DOHH2 (cell line): ENCODE data around the gene ANXA5.

ENCODE experiments used
- H3F3A ChIP-seq: fragments of 200-600 bp; sonication (generic), shearing (Covaris generic); 2 replicates; pipeline ENCODE4 v1.6.0; 2016; ENCODE audit warnings: antibody characterized with exemption, mild to moderate bottlenecking; ENCODE audit not compliant: control insufficient read depth, insufficient read depth
- H3K27ac ChIP-seq: fragments of 200-600 bp; sonication (generic); 2 replicates; pipeline ENCODE4 v1.5.1; 2014; ENCODE audit warnings: low read depth, mild to moderate bottlenecking, low read length, moderate library complexity
- H3K27me3 ChIP-seq: fragments of 200-600 bp; sonication (generic); 2 replicates; pipeline ENCODE4 v1.6.1; 2014; ENCODE audit warnings: mild to moderate bottlenecking, low read length, mixed read lengths; ENCODE audit not compliant: control insufficient read depth
- H3K36me3 ChIP-seq: fragments of 200-600 bp; sonication (generic); 2 replicates; pipeline ENCODE4 v1.6.1; 2014; ENCODE audit warnings: mild to moderate bottlenecking, low read length, moderate library complexity, mixed read lengths; ENCODE audit not compliant: control insufficient read depth
- H3K4me1 ChIP-seq: fragments of 200-600 bp; sonication (generic); 2 replicates; pipeline ENCODE4 v1.6.1; 2014; ENCODE audit warnings: mild to moderate bottlenecking, low read length, mixed read lengths; ENCODE audit not compliant: control insufficient read depth
- H3K4me2 ChIP-seq: fragments of 200-600 bp; sonication (generic); 2 replicates; pipeline ENCODE4 v1.6.0; 2014; ENCODE audit warnings: mild to moderate bottlenecking, low read length, moderate library complexity
- H3K4me3 ChIP-seq: fragments of 200-600 bp; sonication (generic); 2 replicates; pipeline ENCODE4 v1.5.1; 2014; ENCODE audit warnings: mild to moderate bottlenecking, low read length, mixed read lengths
- H3K79me2 ChIP-seq: fragments of 200-600 bp; sonication (generic); 2 replicates; pipeline ENCODE4 v1.6.1; 2014; ENCODE audit warnings: mild to moderate bottlenecking, low read length, mixed read lengths; ENCODE audit not compliant: control insufficient read depth
- H3K9me2 ChIP-seq: fragments of 200-600 bp; sonication (generic); replicated peaks from 2 replicates; pipeline ENCODE4 v1.6.1; 2014; ENCODE audit warnings: mild to moderate bottlenecking, low read length, mixed read lengths; ENCODE audit not compliant: control insufficient read depth
- H3K9me3 ChIP-seq: fragments of 200-600 bp; sonication (generic); 2 replicates; pipeline ENCODE4 v1.6.1; 2014; ENCODE audit warnings: antibody characterized with exemption, low read length, mixed read lengths; ENCODE audit not compliant: control insufficient read depth, insufficient read depth
- H4K20me1 ChIP-seq: fragments of 200-600 bp; sonication (generic); 2 replicates; pipeline ENCODE4 v1.6.0; 2014; ENCODE audit warnings: low read depth, mild to moderate bottlenecking, antibody characterized with exemption, low read length, moderate library complexity; ENCODE audit not compliant: control insufficient read depth, insufficient read depth
- CTCF ChIP-seq: fragments of 200-600 bp; sonication (generic); IDR thresholded peaks from one replicate; pipeline ENCODE4 v1.5.1; 2014; ENCODE audit warnings: antibody characterized with exemption, mild to moderate bottlenecking, low read depth, low read length; ENCODE audit not compliant: poor library complexity, severe bottlenecking
- EZH2phosphoT487 ChIP-seq: fragments of 200-600 bp; sonication (generic); IDR thresholded peaks from 2 replicates; pipeline ENCODE4 v1.6.1; 2017; ENCODE audit warnings: borderline replicate concordance, mild to moderate bottlenecking, antibody characterized with exemption, low read length, moderate library complexity, mixed read lengths

ANXA5 gene

GRCh38 chr4:121701263-121701662, 4.5 kb upstream of the ANXA5 start:
- H3K27ac ChIP-seq, result no peak overlapping the region
- H3K4me2 ChIP-seq, result no peak overlapping the region
- no peaks in the 10 kb centered on the region for H3K9me3 ChIP-seq
- H3K4me1 ChIP-seq, result peaks cover 10% of the 10 kb centered on the region
- TF ChIP-seq EZH2phosphoT487, result no peak
- no peak for TF ChIP-seq CTCF
- no peaks in the 10 kb centered on the region for H3K9me2 ChIP-seq
- no peaks in the 10 kb centered on the region for H3K79me2 ChIP-seq
- no peaks in the 10 kb centered on the region for H3F3A ChIP-seq
- no peaks in the 10 kb centered on the region for H4K20me1 ChIP-seq
- peaks cover 20% of the 10 kb centered on the region for H3K27me3 ChIP-seq
- no peaks in the 10 kb centered on the region for H3K36me3 ChIP-seq
- H3K4me3 ChIP-seq, result no peak overlapping the region

GRCh38 chr4:121698236-121698671, 1.5 kb upstream of the ANXA5 start:
- Histone ChIP-seq H3K36me3 (no peaks in the 10 kb centered on the region), H3K9me2 (no peaks in the 10 kb centered on the region), H3K27ac (no peak overlapping the region), H4K20me1 (no peaks in the 10 kb centered on the region), H3K4me2 (peak overlapping the region; percentile 86), H3F3A (no peaks in the 10 kb centered on the region; the same call in 1 of the 2 replicates), H3K79me2 (0 out of 2 replicates have a peak, but pooled peaks cover 5% of the 10 kb centered on the region), H3K27me3 (peaks cover 18% of the 10 kb centered on the region), H3K9me3 (no peaks in the 10 kb centered on the region), H3K4me3 (no peak overlapping the region), H3K4me1 (peaks cover 18% of the 10 kb centered on the region)
- no peak for TF ChIP-seq EZH2phosphoT487

- peaks cover 18% of the 10 kb centered on the region for H3K27me3 ChIP-seq
- no peaks in the 10 kb centered on the region for H3K9me2 ChIP-seq
- no peak for TF ChIP-seq CTCF
- no peak for TF ChIP-seq EZH2phosphoT487
- H4K20me1 ChIP-seq, result no peaks in the 10 kb centered on the region
- no peaks in the 10 kb centered on the region for H3K9me3 ChIP-seq
- peak overlapping the region; percentile 86 for H3K4me2 ChIP-seq
- H3K79me2 ChIP-seq, result 0 out of 2 replicates have a peak, but pooled peaks cover 5% of the 10 kb centered on the region
- no peaks in the 10 kb centered on the region; the same call in 1 of the 2 replicates for H3F3A ChIP-seq
- H3K4me1 ChIP-seq, result peaks cover 18% of the 10 kb centered on the region
- H3K27ac ChIP-seq, result no peak overlapping the region
- peak overlapping the region; percentile 71 for H3K4me3 ChIP-seq
- no peaks in the 10 kb centered on the region for H3K36me3 ChIP-seq
Measured at GRCh38 chr4:121697564-121697963, 784 bp upstream of the ANXA5 start.

GRCh38 chr4:121696170-121696580, 605 bp downstream of the ANXA5 start:
- H3K9me2 ChIP-seq, result no peaks in the 10 kb centered on the region
- H3F3A ChIP-seq, result no peaks in the 10 kb centered on the region; the same call in 1 of the 2 replicates
- H3K27ac ChIP-seq, result 0 out of 2 replicates have a peak overlapping the region, but pooled peaks have one; percentile 2
- peak overlapping the region; percentile 71 for H3K4me3 ChIP-seq
- H3K36me3 ChIP-seq, result no peaks in the 10 kb centered on the region
- H3K9me3 ChIP-seq, result no peaks in the 10 kb centered on the region
- H3K4me2 ChIP-seq, result peak overlapping the region; percentile 86
- peaks cover 18% of the 10 kb centered on the region for H3K27me3 ChIP-seq
- TF ChIP-seq CTCF, result no peak
- no peak for TF ChIP-seq EZH2phosphoT487
- no peaks in the 10 kb centered on the region for H4K20me1 ChIP-seq
- peaks cover 18% of the 10 kb centered on the region for H3K4me1 ChIP-seq
- 0 out of 2 replicates have a peak, but pooled peaks cover 5% of the 10 kb centered on the region for H3K79me2 ChIP-seq
